PFSK-1 (cell line): ENCODE measurements around the gene ATXN1.

ENCODE experiments used
- FOXP2 ChIP-seq: optimal IDR thresholded peaks from 2 replicates; pipeline ENCODE3; 2011; ENCODE audit warnings: borderline replicate concordance, control low read depth, inconsistent platforms; ENCODE audit not compliant: insufficient read depth; ENCODE audit errors: extremely low read length, extremely low read depth
- POLR2AphosphoS5 ChIP-seq: IDR thresholded peaks from 2 replicates; pipeline ENCODE4 v1.6.1; 2012; ENCODE audit warnings: low read depth, mild to moderate bottlenecking, control low read depth, low read length, moderate library complexity
- REST ChIP-seq, 2 experiments: IDR thresholded peaks; 2 replicates each; pipeline versions ENCODE4 v1.6.1 to v1.8.0; 2011 to 2012; ENCODE audit warnings: low read depth in 2 of 2, low read length in 2 of 2, control low read depth in 1 of 2, inconsistent platforms in 1 of 2, mild to moderate bottlenecking in 1 of 2, moderate library complexity in 1 of 2; ENCODE audit not compliant: insufficient read depth in 1 of 2
- SIN3A ChIP-seq: IDR thresholded peaks from 2 replicates; pipeline ENCODE4 v1.6.1; 2012; ENCODE audit warnings: mild to moderate bottlenecking, low read length, moderate library complexity, borderline replicate concordance; ENCODE audit not compliant: insufficient read depth
- TAF1 ChIP-seq: IDR thresholded peaks from 2 replicates; pipeline ENCODE4 v1.6.1; 2012; ENCODE audit warnings: low read length, control low read depth, borderline replicate concordance; ENCODE audit not compliant: insufficient read depth

Gene ATXN1

GRCh38 chr6:16436550-16436949 is 324.7 kb downstream of the ATXN1 start:
- no peak for TF ChIP-seq POLR2AphosphoS5
- no peak for TF ChIP-seq SIN3A
- TF ChIP-seq REST (IDR thresholded peaks at IDR 0.05; ENCODE audit: insufficient read depth in 1 of 2, low read depth in 2 of 2, low read length in 2 of 2), result no peak
- TF ChIP-seq TAF1, result no peak
- TF ChIP-seq FOXP2, result no peak

DNA sequence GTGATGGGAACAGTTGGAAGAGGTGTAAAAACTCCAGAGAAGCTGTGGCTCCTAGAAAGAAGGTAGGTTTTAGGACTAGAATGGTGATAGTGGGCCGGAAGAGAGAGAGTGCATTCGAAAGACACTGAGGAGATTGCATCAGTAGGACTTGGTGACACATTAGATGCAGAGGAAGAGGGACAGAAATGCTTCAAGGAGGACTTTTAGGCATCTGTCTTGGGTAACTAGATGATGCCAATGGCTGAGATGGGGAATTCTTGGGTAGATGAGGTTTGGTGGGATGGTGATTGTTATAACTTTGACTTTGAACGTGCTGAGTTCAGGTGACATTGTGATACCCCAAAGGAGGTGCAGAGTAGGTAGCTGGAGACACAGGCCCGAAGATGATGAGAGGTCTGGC is 326.4 kb downstream of the ATXN1 start:
- TF ChIP-seq REST (IDR thresholded peaks at IDR 0.05; ENCODE audit: insufficient read depth in 1 of 2, low read depth in 2 of 2, low read length in 2 of 2), result no peak
- no peak for TF ChIP-seq FOXP2
- TF ChIP-seq TAF1, result no peak
- TF ChIP-seq POLR2AphosphoS5, result no peak
- TF ChIP-seq SIN3A, result no peak

DNA sequence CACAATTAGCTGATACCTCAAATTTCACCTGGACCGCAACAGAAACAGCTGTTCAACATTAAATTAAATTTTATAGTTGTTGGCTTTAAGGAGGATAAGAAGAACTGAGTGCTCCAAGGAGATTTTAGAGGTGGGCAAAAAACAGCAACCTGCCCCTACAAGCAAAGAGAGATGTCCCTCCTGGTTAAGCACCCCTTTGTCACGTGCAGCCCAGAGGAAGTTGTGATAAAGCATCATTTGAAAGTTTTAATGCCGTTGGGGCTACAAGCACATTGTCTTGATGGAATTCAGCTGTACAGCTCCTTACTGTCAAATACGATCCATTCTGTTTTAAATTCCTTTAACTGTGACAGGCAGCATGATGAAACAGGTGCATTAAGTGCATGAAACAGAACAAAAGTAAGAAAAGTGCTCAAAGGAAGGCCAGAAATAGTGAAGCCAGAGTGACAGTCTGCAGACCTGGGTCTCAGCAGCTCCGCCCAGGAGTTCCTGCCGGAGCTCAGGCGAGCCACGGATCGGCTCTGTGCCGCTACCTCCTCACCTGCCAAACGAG is 327.8 kb downstream of the ATXN1 start:
- TF ChIP-seq TAF1 (no peak), SIN3A (no peak), REST (IDR thresholded peaks at IDR 0.05; ENCODE audit: insufficient read depth in 1 of 2, low read depth in 2 of 2, low read length in 2 of 2) (no peak), POLR2AphosphoS5 (no peak), FOXP2 (no peak)

GRCh38 chr6:16432075-16433032 is 328.9 kb downstream of the ATXN1 start:
- TF ChIP-seq TAF1 (no peak), REST (IDR thresholded peaks at IDR 0.05; ENCODE audit: insufficient read depth in 1 of 2, low read depth in 2 of 2, low read length in 2 of 2) (no peak), POLR2AphosphoS5 (no peak), FOXP2 (no peak), SIN3A (no peak)
